Thyroid gland (tissue), 4 donors: ENCODE results near the gene BARX1.

Experiments used
- POLR2A ChIP-seq, 2 donors: fragments of 450-650 bp; IDR thresholded peaks; one replicate each; pipeline ENCODE4 v1.6.1; 2017; ENCODE audit warnings: antibody characterized with exemption in 2 of 2, mild to moderate bottlenecking in 2 of 2, moderate library complexity in 1 of 2
- TF ChIP-seq, protein P1 (sequence below), 6 experiments: fragments of 200-600 bp in 3 of 6; fragments of 450-650 bp in 3 of 6; sonication (generic) in 3 of 6; IDR thresholded peaks; one replicate each; pipeline ENCODE4 v1.5.1; 2016 to 2019; ENCODE audit warnings: antibody characterized with exemption in 6 of 6, mild to moderate bottlenecking in 2 of 6, inconsistent platforms in 1 of 6, moderate library complexity in 1 of 6

DNA sequence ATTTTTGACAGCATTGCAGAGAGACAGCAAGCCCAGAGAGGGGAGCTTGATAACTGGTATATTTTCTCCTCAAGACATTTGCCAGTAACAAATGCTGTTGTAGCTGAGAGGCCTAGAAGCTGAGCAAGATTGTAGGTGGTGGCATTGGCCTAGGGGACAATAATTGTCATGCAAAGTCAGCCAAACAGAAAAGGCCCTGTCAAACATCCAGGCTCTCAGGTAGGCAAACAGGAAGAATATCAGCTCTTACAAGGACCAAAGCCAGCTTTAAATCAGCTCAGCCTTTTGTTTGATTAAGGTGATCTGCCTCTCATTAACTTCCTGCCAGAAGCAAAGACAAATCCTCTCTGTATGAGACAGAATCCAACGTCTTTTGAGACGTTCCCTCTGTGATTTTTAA is 29.7 kb upstream of the BARX1 start:
- TF ChIP-seq, protein P1, sequence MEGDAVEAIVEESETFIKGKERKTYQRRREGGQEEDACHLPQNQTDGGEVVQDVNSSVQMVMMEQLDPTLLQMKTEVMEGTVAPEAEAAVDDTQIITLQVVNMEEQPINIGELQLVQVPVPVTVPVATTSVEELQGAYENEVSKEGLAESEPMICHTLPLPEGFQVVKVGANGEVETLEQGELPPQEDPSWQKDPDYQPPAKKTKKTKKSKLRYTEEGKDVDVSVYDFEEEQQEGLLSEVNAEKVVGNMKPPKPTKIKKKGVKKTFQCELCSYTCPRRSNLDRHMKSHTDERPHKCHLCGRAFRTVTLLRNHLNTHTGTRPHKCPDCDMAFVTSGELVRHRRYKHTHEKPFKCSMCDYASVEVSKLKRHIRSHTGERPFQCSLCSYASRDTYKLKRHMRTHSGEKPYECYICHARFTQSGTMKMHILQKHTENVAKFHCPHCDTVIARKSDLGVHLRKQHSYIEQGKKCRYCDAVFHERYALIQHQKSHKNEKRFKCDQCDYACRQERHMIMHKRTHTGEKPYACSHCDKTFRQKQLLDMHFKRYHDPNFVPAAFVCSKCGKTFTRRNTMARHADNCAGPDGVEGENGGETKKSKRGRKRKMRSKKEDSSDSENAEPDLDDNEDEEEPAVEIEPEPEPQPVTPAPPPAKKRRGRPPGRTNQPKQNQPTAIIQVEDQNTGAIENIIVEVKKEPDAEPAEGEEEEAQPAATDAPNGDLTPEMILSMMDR (IDR thresholded peaks at IDR 0.05) = no peak
- TF ChIP-seq POLR2A (IDR thresholded peaks at IDR 0.05) = no peak
